GM18520 (cell line): ENCODE data around the gene EHD2.

ENCODE experiments used
- ATAC-seq: cut with Tn5 transposase; IDR thresholded peaks from one replicate; pipeline ENCODE4 v1.9.1; 2021; ENCODE audit not compliant: unreplicated experiment

Gene EHD2

GRCh38 chr19:47687906-47688305 is 25.3 kb upstream of the EHD2 start:
- ATAC-seq: no peak

- no peak for ATAC-seq
Observed at GRCh38 chr19:47691090-47691489, 22.1 kb upstream of the EHD2 start.

GRCh38 chr19:47691782-47692181 is 21.4 kb upstream of the EHD2 start:
- ATAC-seq: no peak

- ATAC-seq: no peak
Observed at GRCh38 chr19:47693489-47693888, 19.7 kb upstream of the EHD2 start.

- no peak for ATAC-seq
Observed at GRCh38 chr19:47693903-47694302, 19.3 kb upstream of the EHD2 start.

GRCh38 chr19:47694466-47695273 is 18.6 kb upstream of the EHD2 start:
- no peak for ATAC-seq

- no peak for ATAC-seq
Observed at GRCh38 chr19:47695533-47696262, 17.5 kb upstream of the EHD2 start.

- ATAC-seq: no peak
Observed at GRCh38 chr19:47696635-47697034, 16.6 kb upstream of the EHD2 start.

- ATAC-seq: no peak
Observed at GRCh38 chr19:47697863-47698609, 15.2 kb upstream of the EHD2 start.

GRCh38 chr19:47698631-47699359 is 14.4 kb upstream of the EHD2 start:
- no peak for ATAC-seq

GRCh38 chr19:47699360-47699917 is 13.8 kb upstream of the EHD2 start:
- ATAC-seq: no peak

- ATAC-seq: no peak
Observed at GRCh38 chr19:47700934-47701716, 12.1 kb upstream of the EHD2 start.

- ATAC-seq: no peak
Observed at GRCh38 chr19:47701717-47702552, 11.3 kb upstream of the EHD2 start.

- no peak for ATAC-seq
Observed at GRCh38 chr19:47702671-47703070, 10.6 kb upstream of the EHD2 start.

GRCh38 chr19:47703301-47703700 is 9.9 kb upstream of the EHD2 start:
- no peak for ATAC-seq

- ATAC-seq: no peak
Observed at GRCh38 chr19:47704024-47704423, 9.2 kb upstream of the EHD2 start.

- ATAC-seq: no peak
Observed at GRCh38 chr19:47704656-47705055, 8.6 kb upstream of the EHD2 start.

- ATAC-seq: peak; percentile 41
Observed at GRCh38 chr19:47707135-47707925, 5.9 kb upstream of the EHD2 start.
